Right atrium auricular region (tissue), 2 donors: Measurements from ENCODE around the gene KRT77. TPM values are rescaled to one million over a fixed set of nuclear protein-coding genes. Genes with fewer than 3 reads are reported as not detected.

Experiments
- DNase-seq: peaks from one replicate; pipeline ENCODE4 v3.0.0-alpha.2; 2019; ENCODE audit warnings: low spot score
- H3K27ac ChIP-seq, 2 donors: fragments of 200-600 bp; sonication (generic); 1 replicate in 1 of 2; 2 replicates in 1 of 2; pipeline ENCODE4 v1.5.1; 2016 to 2019
- H3K27me3 ChIP-seq, 2 donors: fragments of 200-600 bp; sonication (generic); one replicate each; pipeline versions ENCODE4 v1.5.1 to v1.6.0; 2017 to 2019
- H3K36me3 ChIP-seq: fragments of 200-600 bp; sonication (generic); one replicate; pipeline ENCODE4 v1.5.1; 2016
- H3K4me1 ChIP-seq, 2 donors: fragments of 200-600 bp; sonication (generic); one replicate each; pipeline versions ENCODE4 v1.5.1 to v1.6.0; 2017 to 2019
- H3K4me3 ChIP-seq, 2 donors: fragments of 200-600 bp; sonication (generic); 1 replicate in 1 of 2; 2 replicates in 1 of 2; pipeline ENCODE4 v1.5.1; 2017 to 2019; ENCODE audit warnings: mild to moderate bottlenecking in 1 of 2, moderate library complexity in 1 of 2
- H3K9me3 ChIP-seq, 2 donors: fragments of 200-600 bp; sonication (generic); one replicate each; pipeline ENCODE4 v1.5.1; 2019
- total RNA-seq, 2 donors: library from RNA; depleted of rRNA; stranded (reverse); fragments of >200 nt; gene quantifications; one replicate each; pipeline ENCODE4 v1.1.0, GENCODE V29; 2016
- TF ChIP-seq, protein P1 (sequence below), 2 donors: fragments of 200-600 bp; sonication (generic); IDR thresholded peaks; one replicate each; pipeline ENCODE4 v1.5.1; 2019; ENCODE audit warnings: antibody characterized with exemption in 2 of 2

The KRT77 gene
- total RNA-seq, 2 donors from 2014 or later: not detected

- TF ChIP-seq, protein P1, sequence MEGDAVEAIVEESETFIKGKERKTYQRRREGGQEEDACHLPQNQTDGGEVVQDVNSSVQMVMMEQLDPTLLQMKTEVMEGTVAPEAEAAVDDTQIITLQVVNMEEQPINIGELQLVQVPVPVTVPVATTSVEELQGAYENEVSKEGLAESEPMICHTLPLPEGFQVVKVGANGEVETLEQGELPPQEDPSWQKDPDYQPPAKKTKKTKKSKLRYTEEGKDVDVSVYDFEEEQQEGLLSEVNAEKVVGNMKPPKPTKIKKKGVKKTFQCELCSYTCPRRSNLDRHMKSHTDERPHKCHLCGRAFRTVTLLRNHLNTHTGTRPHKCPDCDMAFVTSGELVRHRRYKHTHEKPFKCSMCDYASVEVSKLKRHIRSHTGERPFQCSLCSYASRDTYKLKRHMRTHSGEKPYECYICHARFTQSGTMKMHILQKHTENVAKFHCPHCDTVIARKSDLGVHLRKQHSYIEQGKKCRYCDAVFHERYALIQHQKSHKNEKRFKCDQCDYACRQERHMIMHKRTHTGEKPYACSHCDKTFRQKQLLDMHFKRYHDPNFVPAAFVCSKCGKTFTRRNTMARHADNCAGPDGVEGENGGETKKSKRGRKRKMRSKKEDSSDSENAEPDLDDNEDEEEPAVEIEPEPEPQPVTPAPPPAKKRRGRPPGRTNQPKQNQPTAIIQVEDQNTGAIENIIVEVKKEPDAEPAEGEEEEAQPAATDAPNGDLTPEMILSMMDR (IDR thresholded peaks at IDR 0.05): no peak
Observed at GRCh38 chr12:52669426-52669825, 33.9 kb downstream of the KRT77 start.

DNA sequence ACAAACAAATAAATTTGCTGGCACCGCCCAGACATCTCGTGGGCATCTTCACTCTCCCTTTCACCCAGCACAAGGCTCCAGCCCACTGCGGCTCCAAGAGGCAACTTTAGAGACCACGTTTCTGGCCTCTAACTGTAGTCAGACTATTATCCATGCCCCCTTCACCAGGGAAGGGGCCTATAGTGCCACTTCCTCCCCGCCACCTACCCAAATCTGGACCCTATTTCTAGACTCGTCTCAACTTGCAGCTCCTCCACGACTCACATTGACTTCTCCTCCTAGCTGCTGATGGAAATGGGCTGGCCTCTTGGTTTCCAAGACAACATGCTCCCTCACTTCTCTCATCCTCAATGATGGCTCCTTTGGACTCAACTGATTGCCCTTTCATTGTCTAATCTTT lies 35.4 kb downstream of the KRT77 start:
- TF ChIP-seq, protein P1 (IDR thresholded peaks at IDR 0.05): no peak
- no peaks in the 10 kb centered on the region for H3K9me3 ChIP-seq
- no peaks in the 10 kb centered on the region for H3K27me3 ChIP-seq
- no peak for DNase-seq
- H3K36me3 ChIP-seq: no peaks in the 10 kb centered on the region
- H3K4me1 ChIP-seq: no peaks in the 10 kb centered on the region
- no peak overlapping the region for H3K27ac ChIP-seq
- H3K4me3 ChIP-seq: no peak overlapping the region

More at GRCh38 chr12:52669426-52669825, 33.9 kb downstream of the KRT77 start:
- no peak for DNase-seq
- Histone ChIP-seq H3K27me3 (no peaks in the 10 kb centered on the region), H3K36me3 (no peaks in the 10 kb centered on the region), H3K4me3 (no peak overlapping the region), H3K27ac (no peak overlapping the region), H3K9me3 (no peaks in the 10 kb centered on the region), H3K4me1 (no peaks in the 10 kb centered on the region)

GRCh38 chr12:52667509-52667908 lies 35.8 kb downstream of the KRT77 start:
- Histone ChIP-seq H3K27ac (no peak overlapping the region), H3K4me1 (no peaks in the 10 kb centered on the region), H3K27me3 (no peaks in the 10 kb centered on the region), H3K9me3 (no peaks in the 10 kb centered on the region), H3K4me3 (no peak overlapping the region), H3K36me3 (no peaks in the 10 kb centered on the region)
- DNase-seq: no peak
- TF ChIP-seq, protein P1 (IDR thresholded peaks at IDR 0.05): peak in 1 of 2 donors; percentile 38

- no peak overlapping the region for H3K27ac ChIP-seq
- no peaks in the 10 kb centered on the region for H3K4me1 ChIP-seq
- H3K36me3 ChIP-seq: no peaks in the 10 kb centered on the region
- no peak overlapping the region for H3K4me3 ChIP-seq
- no peak for DNase-seq
- TF ChIP-seq, protein P1 (IDR thresholded peaks at IDR 0.05): no peak
- no peaks in the 10 kb centered on the region for H3K9me3 ChIP-seq
- no peaks in the 10 kb centered on the region for H3K27me3 ChIP-seq
Observed at GRCh38 chr12:52666471-52666870, 36.9 kb downstream of the KRT77 start.

DNA sequence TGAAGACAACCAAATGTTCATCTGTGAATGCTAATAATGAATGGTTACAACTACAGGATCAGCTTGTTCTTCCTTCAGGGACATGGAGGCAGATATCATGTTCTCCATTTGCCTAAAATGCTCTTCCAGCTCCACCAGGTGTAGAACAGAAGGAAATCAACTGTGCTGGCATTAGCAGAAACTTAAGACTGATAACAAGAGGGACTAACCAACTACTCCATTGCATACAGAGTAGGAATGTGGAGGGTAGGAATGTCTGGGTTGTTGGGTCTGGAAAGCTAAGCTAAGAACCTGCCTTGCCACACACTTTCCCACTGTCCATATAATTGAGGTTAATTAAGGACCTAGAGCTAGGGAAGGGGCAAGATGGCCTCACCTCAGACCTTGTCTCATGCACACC lies 39.9 kb downstream of the KRT77 start:
- Histone ChIP-seq H3K36me3 (no peaks in the 10 kb centered on the region), H3K27ac (no peak overlapping the region), H3K4me1 (no peaks in the 10 kb centered on the region), H3K9me3 (no peaks in the 10 kb centered on the region), H3K4me3 (no peak overlapping the region), H3K27me3 (no peaks in the 10 kb centered on the region)
- no peak for DNase-seq
- TF ChIP-seq, protein P1 (IDR thresholded peaks at IDR 0.05): no peak

DNA sequence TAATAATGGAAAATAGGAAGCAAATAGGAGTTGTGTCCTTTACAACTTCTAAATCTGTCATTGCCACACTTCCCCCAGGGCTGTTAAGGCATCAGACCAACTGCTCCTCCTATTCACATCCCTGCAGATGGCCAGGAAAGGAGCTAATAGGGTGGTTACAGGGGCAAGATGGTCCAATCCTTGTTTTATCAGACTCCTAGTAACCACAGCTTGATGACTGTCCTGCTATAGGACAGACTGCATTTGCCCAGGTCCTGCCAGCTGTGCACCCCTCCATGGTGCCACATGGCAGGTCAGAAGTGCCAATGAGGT lies 40.5 kb downstream of the KRT77 start:
- Histone ChIP-seq H3K36me3 (no peaks in the 10 kb centered on the region), H3K27me3 (no peaks in the 10 kb centered on the region), H3K4me3 (no peak overlapping the region), H3K27ac (no peak overlapping the region), H3K4me1 (no peaks in the 10 kb centered on the region), H3K9me3 (no peaks in the 10 kb centered on the region)
- no peak for DNase-seq
- TF ChIP-seq, protein P1 (IDR thresholded peaks at IDR 0.05): no peak
